Epithelial cell of prostate (primary cell): ENCODE results near the gene IQSEC1.

Source experiments
- DNase-seq: peaks from one replicate; pipeline ENCODE4 v3.0.0-alpha.2; 2011; ENCODE audit warnings: low read depth, low spot score
- H3K27ac ChIP-seq: fragments of 450-650 bp; 2 replicates; pipeline ENCODE4 v1.5.1; 2017; ENCODE audit warnings: mild to moderate bottlenecking

IQSEC1 gene

DNA sequence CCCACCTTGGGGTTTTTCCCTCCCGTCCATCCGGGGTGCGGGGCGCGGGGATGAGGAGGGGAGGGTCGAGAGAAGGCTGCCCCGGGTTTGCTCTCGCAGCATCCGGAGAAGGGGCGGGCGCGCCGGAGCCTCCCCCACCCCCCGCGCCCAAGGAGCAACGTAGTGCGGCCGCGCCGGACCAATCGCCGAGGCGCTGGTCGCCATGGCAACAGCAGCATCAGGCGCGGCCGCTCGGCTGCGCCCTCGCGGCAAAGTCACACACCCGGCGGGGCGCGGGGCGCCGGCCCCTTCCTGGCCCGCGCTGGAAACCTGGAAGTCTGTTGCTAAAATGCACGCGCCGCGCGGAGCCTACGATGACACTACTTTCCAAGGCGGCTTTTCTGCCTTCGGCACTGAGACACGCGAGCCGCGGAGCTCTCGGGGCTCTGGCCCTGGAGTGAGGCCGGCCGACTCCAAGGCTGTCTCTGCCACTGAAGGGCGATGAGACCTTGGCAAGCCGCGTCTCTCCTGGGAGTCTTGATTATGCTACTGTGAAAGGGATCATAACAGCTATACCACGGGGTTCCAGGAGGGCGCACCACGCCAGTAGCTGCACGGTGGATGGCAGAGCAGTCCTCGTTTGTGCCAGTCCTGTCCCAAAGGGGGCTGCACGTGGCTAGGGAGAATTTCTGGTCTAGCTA, at the start of gene IQSEC1:
Gene IQSEC1 (minus strand): TSS at position 104 of the 680 bp plus-strand sequence. CDS start 415 bp downstream, outside the sequence.
- no peak within 1 kb of the TSS for H3K27ac ChIP-seq
- DNase-seq = no peak

DNA sequence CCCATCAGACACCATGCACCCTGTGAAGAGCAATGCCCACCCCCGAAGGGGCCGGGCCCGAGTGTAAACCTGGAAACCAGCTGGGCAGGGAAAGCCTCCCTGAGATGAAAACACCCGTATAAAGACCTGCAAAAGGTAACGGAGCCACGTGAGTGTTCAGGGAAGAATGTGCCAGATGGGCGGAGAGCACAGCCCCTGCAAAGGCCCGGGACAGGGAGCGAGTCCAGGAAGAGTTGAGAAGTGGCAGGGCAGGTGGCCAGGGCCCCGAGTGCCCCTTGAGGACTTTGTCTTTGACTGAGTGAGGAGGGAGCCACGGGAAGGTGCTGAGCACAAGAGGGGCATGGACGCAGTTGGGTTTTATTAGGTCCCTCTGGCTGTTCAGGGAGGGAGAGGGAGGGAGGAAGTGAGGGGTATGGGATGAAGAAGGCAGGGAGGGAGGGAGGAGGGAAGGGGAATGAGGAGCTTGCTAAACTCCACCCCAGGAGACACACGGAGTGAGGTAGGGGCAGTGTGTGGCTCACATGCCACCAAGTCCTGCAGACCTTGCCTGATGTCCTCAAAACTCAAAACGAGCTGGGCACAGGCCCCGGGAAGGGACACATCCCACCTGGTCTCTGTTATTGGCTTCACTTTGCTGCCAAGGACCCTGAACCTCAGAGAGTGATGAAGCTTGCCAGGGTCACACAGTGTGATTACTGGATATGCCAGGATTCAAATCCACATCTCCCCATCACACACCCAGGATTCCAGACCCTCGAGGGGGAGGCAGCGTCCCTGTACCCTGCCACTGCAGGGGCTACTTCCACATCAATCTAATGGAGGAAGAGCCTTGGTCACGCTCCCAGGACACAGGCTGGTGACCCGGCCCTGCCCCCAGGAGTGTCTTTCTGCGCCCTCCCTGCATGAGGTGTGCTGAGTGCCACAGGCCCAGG, 49.1 kb upstream of the IQSEC1 start:
- no peak overlapping the region for H3K27ac ChIP-seq
- DNase-seq = no peak

DNA sequence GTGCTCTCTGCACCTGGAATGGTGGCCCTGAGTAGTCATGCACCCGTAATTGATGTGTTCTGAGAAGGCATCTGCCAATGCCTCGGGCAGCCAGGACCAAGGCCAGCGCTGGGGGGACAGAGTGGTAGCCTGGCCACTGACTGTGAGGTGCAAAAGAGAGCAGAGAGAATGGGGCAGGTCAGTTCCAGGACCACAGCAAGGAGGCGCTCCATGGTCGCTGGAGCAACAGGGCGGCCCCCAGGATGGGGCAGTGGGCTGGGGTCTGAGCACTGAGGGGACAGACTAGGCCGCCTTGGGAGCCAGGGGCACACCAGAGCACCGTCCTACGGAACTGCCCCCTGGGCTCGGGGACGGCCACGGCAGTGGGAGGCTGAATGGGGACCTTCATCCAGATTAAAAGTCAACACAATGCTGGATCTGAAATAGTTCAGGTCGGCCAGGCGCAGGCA, 48.3 kb upstream of the IQSEC1 start:
- no peak overlapping the region for H3K27ac ChIP-seq
- no peak for DNase-seq

DNA sequence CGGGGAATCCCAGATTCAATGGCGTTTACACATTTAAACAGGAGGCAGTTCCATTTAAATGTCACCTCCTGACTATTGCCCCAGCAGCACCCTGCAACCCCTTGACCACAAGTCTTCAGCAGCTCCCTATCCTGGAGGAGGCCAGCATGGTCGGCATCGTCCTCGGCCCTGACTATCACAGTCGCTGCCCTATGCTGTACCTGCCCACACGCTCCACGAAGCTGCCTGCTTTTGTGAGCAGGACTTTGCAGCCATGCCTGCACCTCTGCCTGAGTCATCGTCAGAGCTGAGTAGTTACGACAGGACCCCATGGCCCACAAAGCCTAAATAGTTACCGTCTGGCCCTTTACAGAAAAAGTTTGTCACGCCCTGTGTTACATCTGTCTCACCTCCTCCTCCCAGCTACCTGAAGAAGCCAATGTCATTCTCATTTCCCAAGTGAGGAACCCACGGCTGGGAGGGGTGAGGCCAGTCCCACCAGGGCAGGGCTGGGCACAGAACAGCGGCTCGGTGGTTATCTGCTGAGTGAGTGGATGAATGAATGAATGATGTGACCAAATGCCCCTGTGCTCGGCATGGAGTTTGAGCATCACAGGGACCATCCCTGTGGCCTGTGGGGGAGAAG, 47.8 kb upstream of the IQSEC1 start:
- no peak for DNase-seq
- no peak overlapping the region for H3K27ac ChIP-seq

DNA sequence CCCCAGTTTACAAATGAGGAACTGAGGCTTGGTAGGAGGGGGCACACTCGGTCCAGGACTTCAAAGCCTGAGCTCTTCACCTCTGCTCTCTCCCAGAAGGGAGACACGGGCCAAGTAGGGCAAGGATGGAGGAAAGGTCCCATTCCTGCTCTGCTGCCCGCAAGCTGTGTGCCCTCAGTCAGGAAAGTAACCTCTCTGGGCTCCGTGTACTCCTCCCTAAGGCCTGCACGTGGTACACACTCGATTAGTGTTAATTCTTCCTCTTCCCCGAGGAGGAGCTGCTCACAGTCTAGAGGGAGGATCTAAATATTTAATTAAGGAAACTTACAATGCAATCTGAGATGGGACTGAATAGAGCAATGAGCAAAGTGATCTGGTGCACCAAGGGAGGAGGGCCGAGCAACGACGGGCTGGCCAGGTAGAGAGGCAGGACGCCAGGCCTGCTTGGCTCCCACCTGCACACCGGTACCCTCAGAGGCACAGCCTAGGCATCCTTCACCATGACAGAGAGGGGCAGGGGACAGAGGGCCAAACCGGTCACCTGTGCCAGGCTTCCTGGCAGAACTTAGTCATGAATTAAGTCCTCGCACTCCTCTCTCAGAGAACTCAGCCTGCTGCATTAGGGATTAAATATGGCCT, 47.2 kb upstream of the IQSEC1 start:
- no peak overlapping the region for H3K27ac ChIP-seq
- DNase-seq = no peak

DNA sequence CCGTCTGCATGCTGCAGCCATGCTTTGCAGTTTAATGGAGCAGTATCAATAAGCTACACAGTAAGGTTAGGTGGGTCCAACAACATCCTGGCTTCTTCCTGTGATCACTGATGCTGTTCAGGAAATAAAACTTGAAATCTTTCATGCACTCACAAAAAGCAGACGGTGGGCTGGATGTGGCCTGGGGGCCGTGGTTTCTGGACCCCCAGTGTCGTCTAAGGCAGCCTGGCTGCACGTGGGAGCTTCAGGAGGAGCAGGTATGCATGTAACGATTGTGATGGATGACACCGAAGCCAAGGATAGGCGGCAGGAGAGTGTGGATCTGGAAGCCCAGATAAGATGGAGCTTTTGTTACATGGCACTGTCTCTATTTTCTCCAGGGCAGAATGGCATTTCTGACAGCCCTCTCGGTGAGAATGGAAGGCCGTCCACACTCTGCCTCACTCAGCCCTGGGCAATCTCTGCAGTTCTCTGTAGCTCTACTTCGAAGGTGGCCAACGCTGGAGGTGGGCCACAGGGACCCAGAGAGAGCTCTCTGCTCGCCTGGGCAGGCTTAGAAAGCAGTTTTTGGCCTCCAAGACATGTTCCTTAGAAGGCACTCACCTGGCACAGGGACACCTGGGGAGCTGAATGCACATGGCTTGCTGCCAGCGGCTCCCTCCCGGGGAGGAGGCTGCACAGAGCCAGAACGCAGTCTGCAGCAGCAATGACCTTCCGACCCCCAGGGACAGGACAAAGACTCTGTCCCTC, 46.4 kb upstream of the IQSEC1 start:
- H3K27ac ChIP-seq = no peak overlapping the region
- DNase-seq = no peak

DNA sequence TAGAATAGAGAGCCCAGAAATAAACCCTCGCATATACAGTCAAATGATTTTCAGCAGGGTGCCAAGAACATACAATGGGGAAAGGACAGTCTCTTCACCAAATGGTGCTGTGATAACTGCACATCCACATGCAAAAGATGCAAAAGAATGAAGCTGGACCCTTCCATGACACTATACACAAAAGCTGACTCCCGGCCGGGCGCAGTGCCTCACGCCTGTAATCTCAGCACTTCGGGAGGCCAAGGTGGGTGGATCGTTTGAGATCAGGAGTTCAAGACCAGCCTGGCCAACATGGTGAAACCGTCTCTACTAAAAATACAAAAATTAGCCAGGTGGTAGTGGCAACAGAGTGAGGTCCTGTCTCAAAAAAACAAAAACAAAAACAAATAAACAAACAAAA, 43.2 kb upstream of the IQSEC1 start:
- no peak for DNase-seq
- no peak overlapping the region for H3K27ac ChIP-seq

DNA sequence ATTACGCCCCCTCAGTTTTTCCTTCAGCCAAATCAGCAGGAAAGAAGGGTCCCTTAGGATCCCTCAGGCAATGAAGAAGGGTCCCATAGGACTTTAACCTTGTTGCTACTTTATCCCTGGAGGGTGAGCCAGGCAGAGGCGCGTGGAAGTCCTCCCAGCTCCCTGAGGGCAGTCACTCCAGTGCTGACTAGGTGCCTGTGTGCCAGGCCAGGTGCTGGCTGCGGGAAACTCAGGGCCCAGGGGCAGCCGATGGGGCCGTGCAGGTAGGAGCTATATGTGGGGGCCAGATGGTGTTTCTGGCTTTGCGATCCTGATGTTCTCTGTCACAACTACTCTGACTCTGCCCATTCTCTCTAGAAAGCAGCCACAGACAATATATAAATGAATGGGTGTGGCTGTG, 42.8 kb upstream of the IQSEC1 start:
- no peak for DNase-seq
- H3K27ac ChIP-seq = no peak overlapping the region

DNA sequence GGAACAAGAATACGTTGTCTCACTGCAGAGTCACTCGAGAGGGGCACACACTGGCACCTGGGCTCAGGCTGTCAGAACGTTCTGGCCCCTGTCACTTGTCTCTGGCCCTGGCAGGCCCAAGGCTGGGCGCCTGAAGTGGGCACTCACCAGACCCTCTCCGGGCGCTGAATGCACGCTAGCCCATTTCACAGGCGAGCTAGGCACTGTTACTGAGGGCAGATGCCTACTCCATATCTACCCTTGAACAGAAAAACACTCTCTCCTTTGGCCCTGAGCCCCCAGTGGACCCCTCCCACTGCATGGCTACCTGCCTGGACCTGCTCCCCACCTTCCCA, 42.3 kb upstream of the IQSEC1 start:
- DNase-seq = no peak
- H3K27ac ChIP-seq = no peak overlapping the region

DNA sequence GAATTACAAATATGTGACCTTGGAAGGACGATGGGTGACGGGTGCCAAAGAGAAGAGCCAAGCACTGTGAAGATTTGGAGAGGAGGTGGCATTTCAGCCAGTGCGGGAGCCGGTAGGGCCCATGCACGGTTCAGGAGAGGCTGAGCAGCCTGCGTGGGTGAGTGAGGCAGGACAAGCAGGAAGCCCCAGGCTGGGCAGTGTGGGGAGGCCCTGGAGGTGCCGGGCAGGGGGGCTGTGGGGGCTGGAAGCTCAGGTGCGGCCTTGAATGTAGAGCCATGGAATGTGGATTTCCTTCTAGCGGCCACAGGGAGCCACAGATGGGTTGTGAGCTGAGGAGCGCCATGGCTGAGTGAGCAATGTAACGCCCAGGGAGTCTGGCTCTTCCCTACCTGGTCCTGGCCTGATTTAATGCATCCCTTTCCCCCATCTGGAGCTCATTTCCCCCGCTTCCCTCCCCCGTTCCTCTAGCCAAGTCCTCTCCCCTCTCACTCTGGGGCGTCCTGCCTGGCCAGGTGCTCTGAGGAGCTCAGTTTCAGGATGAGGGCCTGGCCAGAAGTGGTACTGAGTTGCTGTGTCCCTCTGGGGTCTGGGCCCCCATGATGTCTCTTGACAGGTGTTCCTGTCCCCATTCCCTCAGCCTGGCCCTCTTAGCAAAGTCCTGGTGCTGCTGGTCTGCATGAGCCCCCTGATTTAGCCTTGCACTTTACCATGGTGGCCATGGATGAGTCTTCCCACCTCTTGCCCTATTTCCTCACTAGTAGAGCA, 41.8 kb upstream of the IQSEC1 start:
- DNase-seq = no peak
- H3K27ac ChIP-seq = no peak overlapping the region

DNA sequence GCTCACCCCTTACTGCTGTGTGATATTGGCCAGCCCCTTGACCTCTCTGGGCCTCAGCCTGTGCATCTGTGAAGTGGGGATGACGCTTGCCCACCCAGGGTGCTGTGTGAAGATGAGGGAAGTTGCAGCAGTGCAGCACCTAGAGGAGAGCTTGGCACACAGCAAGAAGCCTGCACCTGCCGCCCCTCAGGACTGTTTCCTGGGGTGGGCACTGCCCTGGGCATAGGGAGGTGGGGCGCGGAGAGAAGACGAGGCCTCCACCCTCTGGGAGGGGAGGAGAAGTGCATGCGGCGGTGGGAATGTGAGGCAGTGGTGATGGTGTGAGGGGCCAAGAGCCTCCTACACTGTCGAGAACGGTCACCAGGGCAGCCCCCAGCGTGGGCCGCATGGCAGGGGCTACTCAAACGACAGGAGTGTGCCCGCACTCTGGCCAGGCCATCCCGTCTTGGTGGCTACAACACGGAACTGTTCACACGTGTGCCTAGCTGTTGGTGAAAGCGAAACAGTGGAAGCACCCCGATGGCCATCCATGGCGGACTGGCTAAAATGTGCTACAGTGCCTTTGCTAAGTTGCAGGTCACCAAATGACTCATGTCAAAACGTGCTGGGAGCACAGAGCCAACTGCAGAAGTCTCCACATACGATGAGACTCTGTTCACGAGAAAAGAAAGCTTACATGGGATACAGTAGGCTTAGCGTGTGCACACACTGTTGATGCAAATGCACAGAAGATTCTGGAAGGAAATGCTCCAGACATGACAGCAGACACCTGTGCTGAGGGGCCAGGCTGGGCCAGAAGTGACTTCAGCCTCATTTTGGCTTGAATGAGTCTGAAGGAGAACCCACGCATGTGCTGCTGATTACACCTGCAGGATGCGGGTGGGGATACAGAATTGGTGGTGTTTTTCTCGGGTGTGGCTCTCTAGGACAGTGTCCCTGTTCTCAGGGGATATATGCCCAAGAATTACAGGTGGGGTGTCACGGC, 40.4 kb upstream of the IQSEC1 start:
- DNase-seq = no peak
- H3K27ac ChIP-seq = no peak overlapping the region

DNA sequence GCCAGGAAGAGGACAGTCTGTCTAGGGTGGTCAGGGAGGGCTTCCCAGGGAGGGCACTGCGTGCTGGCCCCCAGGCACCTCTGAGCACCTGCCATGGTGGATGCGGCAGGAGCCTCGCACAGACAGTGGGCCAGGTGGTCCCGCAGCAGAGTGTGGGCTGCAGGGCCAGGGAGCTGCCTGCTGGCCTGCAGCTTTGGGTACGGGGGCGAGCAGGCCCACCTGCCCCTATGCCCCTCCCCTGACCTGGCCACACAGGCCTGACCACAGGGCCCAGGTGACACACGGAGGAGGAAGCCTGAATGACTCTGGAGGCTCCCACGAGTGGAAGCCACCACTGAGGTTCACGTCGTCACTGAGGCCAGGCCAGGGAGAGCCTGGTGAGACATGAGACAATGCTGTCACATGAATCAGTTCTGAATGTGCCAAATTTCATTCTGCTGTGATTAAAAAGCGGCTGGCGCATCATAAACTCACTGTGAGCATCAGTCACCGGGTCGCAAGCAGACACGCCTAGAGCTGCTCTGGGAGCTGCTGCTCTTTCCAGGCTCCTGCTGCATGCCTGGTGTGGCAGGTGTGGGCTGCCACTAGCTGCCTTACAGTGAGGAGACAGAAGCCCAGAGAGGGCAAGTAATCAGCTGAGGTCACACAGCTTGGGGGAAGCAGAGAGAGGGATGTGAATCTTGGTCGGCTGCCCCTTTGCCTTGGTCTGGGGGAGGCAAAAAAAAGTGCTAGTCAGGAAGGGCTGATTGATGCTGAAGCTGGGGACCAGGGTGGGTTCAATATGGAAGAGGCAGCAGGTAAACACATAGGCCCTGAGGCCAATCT, 39.5 kb upstream of the IQSEC1 start:
- peak overlapping the region; percentile 65 for H3K27ac ChIP-seq
- DNase-seq = no peak

DNA sequence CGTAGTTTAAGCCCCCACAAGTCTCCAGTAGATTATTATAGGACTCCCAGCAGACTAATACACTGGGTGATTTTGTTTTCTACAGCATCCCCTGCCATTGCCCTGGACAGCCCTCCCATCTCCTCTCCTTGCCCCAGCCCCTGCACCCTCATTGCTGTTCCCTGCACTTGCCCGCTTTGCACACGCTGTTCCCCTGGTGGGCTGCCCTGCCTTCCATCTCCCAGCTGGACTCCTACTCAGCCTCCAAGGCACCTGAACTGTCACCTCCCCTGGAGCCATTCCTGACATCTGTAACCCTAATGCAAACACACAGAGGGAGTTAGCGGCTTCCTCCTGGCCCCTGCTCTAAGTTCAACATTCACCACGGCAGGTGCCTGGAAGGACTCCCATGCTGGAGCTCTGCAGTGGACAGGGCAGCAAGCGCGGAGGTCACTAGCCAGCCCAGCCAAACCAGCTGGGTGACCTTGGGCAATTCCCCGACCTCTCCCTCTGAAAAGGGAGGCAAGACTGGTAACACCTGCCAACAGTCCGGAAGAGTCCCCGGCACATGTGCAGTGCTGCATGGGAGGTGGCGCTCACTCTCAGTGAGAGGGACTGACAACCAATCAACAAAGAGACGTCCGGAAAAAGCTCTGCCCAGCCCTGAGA, 38.8 kb upstream of the IQSEC1 start:
- DNase-seq = no peak
- H3K27ac ChIP-seq = peak overlapping the region; percentile 65

DNA sequence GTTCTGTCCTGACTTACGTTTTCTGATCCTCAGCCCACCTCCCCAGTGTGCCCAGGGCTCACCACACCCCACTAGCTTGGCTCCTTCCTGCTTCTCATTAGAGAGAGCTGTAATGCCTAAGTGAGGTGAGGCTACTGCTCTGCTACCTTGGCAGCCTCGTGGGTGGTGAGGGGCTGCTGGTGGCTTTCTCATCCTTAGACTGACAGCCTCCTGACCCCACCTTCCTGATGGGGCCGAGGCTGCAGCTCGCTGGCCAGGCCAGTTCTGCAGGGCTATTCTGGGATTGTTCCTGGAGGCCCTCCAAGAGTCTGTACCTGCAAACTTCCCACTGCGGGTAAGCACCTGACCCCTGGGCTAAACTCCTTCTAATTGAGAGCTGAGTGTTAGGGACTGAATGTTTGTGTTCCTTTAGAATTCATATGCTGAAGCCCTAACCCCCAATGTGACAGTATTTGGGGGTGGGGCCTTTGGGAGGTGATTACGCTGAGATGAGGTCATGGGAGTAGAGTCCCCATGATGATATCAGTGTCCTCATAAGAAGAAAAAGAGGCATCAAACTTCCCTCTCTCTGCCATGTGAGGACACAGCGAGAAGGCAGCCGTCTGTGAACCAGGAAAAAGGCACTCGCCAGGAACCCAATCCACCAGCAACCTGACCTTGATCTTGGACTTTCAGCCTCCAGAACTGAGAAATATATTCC, 38.1 kb upstream of the IQSEC1 start:
- DNase-seq = no peak

DNA sequence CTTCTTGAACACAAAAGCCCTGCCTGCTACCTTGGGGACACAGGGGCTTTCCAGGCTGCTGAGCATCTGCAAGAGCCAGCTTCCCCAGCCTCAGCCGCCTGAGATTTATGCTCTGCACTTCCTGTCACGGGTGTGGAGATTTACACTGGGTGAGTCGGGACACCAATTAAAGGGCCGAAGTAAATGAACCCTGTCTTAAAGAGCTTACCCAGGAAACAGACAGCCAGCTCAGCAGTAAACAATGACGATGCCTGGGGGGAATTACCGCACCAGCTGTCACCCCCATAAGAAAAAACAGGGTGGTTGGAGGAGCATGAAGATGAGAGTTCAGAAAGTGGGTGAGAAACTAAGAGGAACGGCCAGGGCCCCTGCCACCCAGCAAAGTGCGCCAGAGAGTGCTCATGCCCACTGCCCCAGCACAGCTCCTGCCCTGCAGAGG, 37.5 kb upstream of the IQSEC1 start:
- no peak for DNase-seq
- H3K27ac ChIP-seq = peak overlapping the region; percentile 65

More for the DNA sequence above, 38.1 kb upstream of the IQSEC1 start:
- H3K27ac ChIP-seq = peak overlapping the region; percentile 65

DNA sequence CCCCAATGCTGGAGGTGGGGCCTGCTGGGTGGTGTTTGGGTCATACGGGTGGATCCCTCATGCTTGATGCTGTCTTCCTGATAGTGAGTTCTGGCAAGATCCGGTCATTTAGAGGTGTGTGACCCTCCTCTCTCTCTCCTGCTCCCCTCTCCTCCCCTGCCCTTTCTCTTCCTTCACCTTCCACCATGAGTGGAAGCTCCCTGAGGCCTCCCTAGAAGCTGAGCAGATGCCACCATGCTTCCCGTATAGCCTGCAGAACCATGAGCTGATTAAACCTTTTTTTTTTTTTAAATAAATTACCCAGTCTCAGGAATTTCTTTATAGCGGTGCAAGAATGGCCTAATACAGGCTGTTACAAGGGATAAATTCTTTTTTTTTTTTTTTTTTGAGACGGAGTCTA, 36.3 kb upstream of the IQSEC1 start:
- H3K27ac ChIP-seq = no peak overlapping the region
- no peak for DNase-seq
